HepG2 (cell line): Measurements from ENCODE around the gene MAT2A. TPM values are rescaled to one million over a fixed set of nuclear protein-coding genes. Genes with fewer than 3 reads are reported as not detected.
A peak's percentile ranks its signal among the peaks of the same experiment; 100 is the strongest.

Experiments
- CCDC6 ChIP-seq: sonication (generic); formaldehyde crosslinking; IDR thresholded peaks from 2 replicates; pipeline ENCODE4 v1.8.1; 2022; ENCODE audit warnings: mild to moderate bottlenecking, missing genetic modification reagents, moderate library complexity
- CEBPB ChIP-seq: IDR thresholded peaks from 2 replicates; pipeline ENCODE4 v1.6.1; 2011; ENCODE audit warnings: low read depth, low read length, improper control_type of control experiment, borderline replicate concordance
- EHMT2 ChIP-seq: fragments of 200-600 bp; sonication (generic); IDR thresholded peaks from 2 replicates; pipeline ENCODE4 v1.7.0; 2017; ENCODE audit warnings: antibody characterized with exemption, low read depth, low read length, borderline replicate concordance
- HNF4G ChIP-seq, 2 experiments: sonication (generic) in 1 of 2; formaldehyde crosslinking in 1 of 2; IDR thresholded peaks; 2 replicates each; pipeline versions ENCODE4 v1.4.0 to v1.6.1; 2011 to 2020; ENCODE audit warnings: borderline replicate concordance in 2 of 2, low read depth in 2 of 2, mild to moderate bottlenecking in 2 of 2, low read length in 1 of 2, missing genetic modification reagents in 1 of 2, moderate library complexity in 1 of 2
- KDM1A ChIP-seq: IDR thresholded peaks from 2 replicates; pipeline ENCODE4 v1.6.1; 2016; ENCODE audit warnings: missing compliant biosample characterization
- MAFF ChIP-seq: IDR thresholded peaks from 2 replicates; pipeline ENCODE4 v1.6.1; 2011; ENCODE audit warnings: low read depth, low read length, improper control_type of control experiment
- MAFG ChIP-seq: sonication (generic); formaldehyde crosslinking; IDR thresholded peaks from 2 replicates; pipeline ENCODE4 v1.5.1; 2020; ENCODE audit warnings: mild to moderate bottlenecking, missing genetic modification reagents
- POLR2A ChIP-seq, 2 experiments: IDR thresholded peaks; 2 replicates each; pipeline ENCODE4 v1.6.1; 2011; ENCODE audit warnings: low read depth in 2 of 2, low read length in 2 of 2, mild to moderate bottlenecking in 1 of 2, moderate library complexity in 1 of 2; ENCODE audit not compliant: insufficient read depth in 1 of 2
- SOX5 ChIP-seq: IDR thresholded peaks from 2 replicates; pipeline ENCODE4 v1.6.1; 2016; ENCODE audit warnings: borderline replicate concordance
- STAT5B ChIP-seq: sonication (generic); formaldehyde crosslinking; IDR thresholded peaks from 2 replicates; pipeline ENCODE4 v1.4.0; 2020; ENCODE audit warnings: missing genetic modification reagents
- THAP11 ChIP-seq: IDR thresholded peaks from 2 replicates; pipeline ENCODE4 v1.6.1; 2016; ENCODE audit warnings: missing biosample characterization, missing genetic modification reagents
- ZNF3 ChIP-seq: IDR thresholded peaks from 2 replicates; pipeline ENCODE4 v1.7.0; 2017; ENCODE audit warnings: inconsistent platforms
- ZNF33B ChIP-seq: sonication (generic); formaldehyde crosslinking; IDR thresholded peaks from 2 replicates; pipeline ENCODE4 v1.5.1; 2020; ENCODE audit warnings: mild to moderate bottlenecking, missing genetic modification reagents
- ZNF431 ChIP-seq: sonication (generic); formaldehyde crosslinking; IDR thresholded peaks from 2 replicates; pipeline ENCODE4 v1.9.0; 2022; ENCODE audit warnings: missing genetic modification reagents, low read depth, mild to moderate bottlenecking, borderline replicate concordance
- ZNF44 ChIP-seq: sonication (generic); formaldehyde crosslinking; IDR thresholded peaks from 2 replicates; pipeline ENCODE4 v1.5.1; 2020; ENCODE audit warnings: mild to moderate bottlenecking, missing genetic modification reagents
- ZNF446 ChIP-seq: sonication (generic); formaldehyde crosslinking; IDR thresholded peaks from 2 replicates; pipeline ENCODE4 v1.5.0; 2020; ENCODE audit warnings: mild to moderate bottlenecking, missing genetic modification reagents
- ZNF644 ChIP-seq: IDR thresholded peaks from 2 replicates; pipeline ENCODE4 v1.6.1; 2016; ENCODE audit warnings: low read depth
- polyA plus RNA-seq, 8 experiments: library from polyadenylated mRNA; depleted of rRNA in 3 of 8; stranded (reverse) in 7 of 8; unstranded in 1 of 8; fragments of >200 nt; fragmentation: Illumina TruSeq in 4 of 8; extraction: Trizol in 4 of 8; gene quantifications; 2 replicates each; pipeline versions ENCODE4 v1.2.1 to v1.2.3, GENCODE V29; 2011 to 2016; ENCODE audit warnings: low read depth in 4 of 8, missing spikeins in 1 of 8, mixed read lengths in 1 of 8; ENCODE audit not compliant: insufficient read depth in 1 of 8
- total RNA-seq, 5 experiments: library from RNA; depleted of rRNA; stranded (reverse); fragments of >200 nt; fragmentation: Illumina TruSeq; extraction: Trizol; gene quantifications; 2 replicates each; pipeline ENCODE4 v1.2.3, GENCODE V29; 2016; ENCODE audit warnings: low read depth in 1 of 5
- TF ChIP-seq, protein P1 (sequence below): sonication (generic); formaldehyde crosslinking; IDR thresholded peaks from 2 replicates; pipeline ENCODE4 v1.4.0; 2020; ENCODE audit warnings: missing genetic modification reagents
- TF ChIP-seq, protein P2 (sequence below): IDR thresholded peaks from 2 replicates; pipeline ENCODE4 v1.6.1; 2016; ENCODE audit warnings: missing compliant biosample characterization, missing genetic modification reagents, borderline replicate concordance
- TF ChIP-seq, protein P3 (sequence below): IDR thresholded peaks from 2 replicates; pipeline ENCODE4 v1.4.0; 2020; ENCODE audit warnings: mild to moderate bottlenecking, missing genetic modification reagents
- TF ChIP-seq, protein P4 (sequence below): sonication (generic); formaldehyde crosslinking; IDR thresholded peaks from 2 replicates; pipeline ENCODE4 v1.5.0; 2020; ENCODE audit warnings: missing genetic modification reagents
- TF ChIP-seq, protein P5 (sequence below): sonication (generic); formaldehyde crosslinking; IDR thresholded peaks from 2 replicates; pipeline ENCODE4 v1.5.1; 2020; ENCODE audit warnings: missing genetic modification reagents, mild to moderate bottlenecking, borderline replicate concordance

MAT2A gene
- total and polyA plus RNA-seq, 2 of the 13 experiments (the other 11 are each of a cell fraction or from before 2014, with no cell fraction given), result 155 to 331 TPM

DNA sequence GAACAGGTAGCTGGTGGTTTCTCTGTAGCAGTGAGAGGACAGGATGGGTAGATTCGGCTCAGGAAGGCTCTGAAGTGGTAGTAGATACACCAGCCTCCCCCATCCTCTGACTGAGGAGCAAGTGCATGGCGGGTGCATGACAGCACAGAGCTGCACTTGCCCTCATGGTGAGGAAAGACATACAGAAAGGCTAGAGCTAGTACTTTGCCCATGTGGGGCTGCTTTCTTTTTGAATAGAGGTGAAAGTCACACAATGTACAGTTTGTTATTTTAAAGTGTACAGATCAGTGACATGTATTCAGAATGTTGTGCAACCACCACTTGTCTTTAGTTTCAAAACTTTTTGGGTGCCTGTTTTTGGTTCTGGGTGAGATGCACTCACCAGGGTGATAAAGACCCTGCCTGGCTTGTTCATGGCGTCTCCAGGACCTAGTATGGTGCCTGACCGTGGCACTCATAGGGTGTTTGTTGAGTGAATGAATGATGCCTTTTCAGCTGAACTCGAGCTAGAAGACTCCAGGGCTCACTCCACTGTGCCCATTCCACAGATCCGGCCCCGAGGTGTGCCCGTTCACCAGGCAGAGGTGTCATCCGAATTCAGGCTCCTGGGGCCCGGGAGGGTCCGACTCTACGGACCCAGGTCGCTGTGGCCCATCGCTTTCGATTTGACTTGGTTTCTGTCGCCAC lies 44.8 kb downstream of the MAT2A start (continued):
- TF ChIP-seq THAP11 (CRISPR knock-in tag) (no peak), STAT5B (CRISPR knock-in tag) (no peak), CCDC6 (CRISPR knock-in tag) (no peak), EHMT2 (no peak), MAFF (no peak), ZNF33B (CRISPR knock-in tag) (peak; percentile 43; the same call in 1 of the 2 replicates), SOX5 (CRISPR knock-in tag) (0 out of 2 replicates have a peak, but pooled peaks have one; percentile 48), ZNF431 (no peak), KDM1A (CRISPR knock-in tag) (peak; percentile 82), ZNF446 (CRISPR knock-in tag) (peak; percentile 75), ZNF44 (CRISPR knock-in tag) (peak; percentile 47; the same call in 1 of the 2 replicates), ZNF644 (CRISPR knock-in tag) (0 out of 2 replicates have a peak, but pooled peaks have one; percentile 49), ZNF3 (peak; percentile 99), HNF4G (IDR thresholded peaks at IDR 0.05; ENCODE audit: borderline replicate concordance, low read depth, low read length) (peak; percentile 36; the same call in 1 of the 2 replicates), HNF4G (CRISPR knock-in tag; IDR thresholded peaks at IDR 0.05; ENCODE audit: borderline replicate concordance, low read depth) (no peak), MAFG (CRISPR knock-in tag) (0 out of 2 replicates have a peak, but pooled peaks have one; percentile 23), POLR2A (IDR thresholded peaks at IDR 0.05; ENCODE audit: insufficient read depth in 1 of 2, low read depth in 2 of 2, low read length in 2 of 2) (peak; percentile 16 to 52; a peak in 3 of 4 replicates), CEBPB (peak; percentile 93)
- TF ChIP-seq, protein P1, sequence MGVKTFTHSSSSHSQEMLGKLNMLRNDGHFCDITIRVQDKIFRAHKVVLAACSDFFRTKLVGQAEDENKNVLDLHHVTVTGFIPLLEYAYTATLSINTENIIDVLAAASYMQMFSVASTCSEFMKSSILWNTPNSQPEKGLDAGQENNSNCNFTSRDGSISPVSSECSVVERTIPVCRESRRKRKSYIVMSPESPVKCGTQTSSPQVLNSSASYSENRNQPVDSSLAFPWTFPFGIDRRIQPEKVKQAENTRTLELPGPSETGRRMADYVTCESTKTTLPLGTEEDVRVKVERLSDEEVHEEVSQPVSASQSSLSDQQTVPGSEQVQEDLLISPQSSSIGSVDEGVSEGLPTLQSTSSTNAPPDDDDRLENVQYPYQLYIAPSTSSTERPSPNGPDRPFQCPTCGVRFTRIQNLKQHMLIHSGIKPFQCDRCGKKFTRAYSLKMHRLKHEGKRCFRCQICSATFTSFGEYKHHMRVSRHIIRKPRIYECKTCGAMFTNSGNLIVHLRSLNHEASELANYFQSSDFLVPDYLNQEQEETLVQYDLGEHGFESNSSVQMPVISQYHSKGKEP (CRISPR knock-in tag), result no peak
- TF ChIP-seq, protein P2, sequence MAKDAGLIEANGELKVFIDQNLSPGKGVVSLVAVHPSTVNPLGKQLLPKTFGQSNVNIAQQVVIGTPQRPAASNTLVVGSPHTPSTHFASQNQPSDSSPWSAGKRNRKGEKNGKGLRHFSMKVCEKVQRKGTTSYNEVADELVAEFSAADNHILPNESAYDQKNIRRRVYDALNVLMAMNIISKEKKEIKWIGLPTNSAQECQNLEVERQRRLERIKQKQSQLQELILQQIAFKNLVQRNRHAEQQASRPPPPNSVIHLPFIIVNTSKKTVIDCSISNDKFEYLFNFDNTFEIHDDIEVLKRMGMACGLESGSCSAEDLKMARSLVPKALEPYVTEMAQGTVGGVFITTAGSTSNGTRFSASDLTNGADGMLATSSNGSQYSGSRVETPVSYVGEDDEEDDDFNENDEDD (CRISPR knock-in tag), result 0 out of 2 replicates have a peak, but pooled peaks have one; percentile 31
- TF ChIP-seq, protein P3, sequence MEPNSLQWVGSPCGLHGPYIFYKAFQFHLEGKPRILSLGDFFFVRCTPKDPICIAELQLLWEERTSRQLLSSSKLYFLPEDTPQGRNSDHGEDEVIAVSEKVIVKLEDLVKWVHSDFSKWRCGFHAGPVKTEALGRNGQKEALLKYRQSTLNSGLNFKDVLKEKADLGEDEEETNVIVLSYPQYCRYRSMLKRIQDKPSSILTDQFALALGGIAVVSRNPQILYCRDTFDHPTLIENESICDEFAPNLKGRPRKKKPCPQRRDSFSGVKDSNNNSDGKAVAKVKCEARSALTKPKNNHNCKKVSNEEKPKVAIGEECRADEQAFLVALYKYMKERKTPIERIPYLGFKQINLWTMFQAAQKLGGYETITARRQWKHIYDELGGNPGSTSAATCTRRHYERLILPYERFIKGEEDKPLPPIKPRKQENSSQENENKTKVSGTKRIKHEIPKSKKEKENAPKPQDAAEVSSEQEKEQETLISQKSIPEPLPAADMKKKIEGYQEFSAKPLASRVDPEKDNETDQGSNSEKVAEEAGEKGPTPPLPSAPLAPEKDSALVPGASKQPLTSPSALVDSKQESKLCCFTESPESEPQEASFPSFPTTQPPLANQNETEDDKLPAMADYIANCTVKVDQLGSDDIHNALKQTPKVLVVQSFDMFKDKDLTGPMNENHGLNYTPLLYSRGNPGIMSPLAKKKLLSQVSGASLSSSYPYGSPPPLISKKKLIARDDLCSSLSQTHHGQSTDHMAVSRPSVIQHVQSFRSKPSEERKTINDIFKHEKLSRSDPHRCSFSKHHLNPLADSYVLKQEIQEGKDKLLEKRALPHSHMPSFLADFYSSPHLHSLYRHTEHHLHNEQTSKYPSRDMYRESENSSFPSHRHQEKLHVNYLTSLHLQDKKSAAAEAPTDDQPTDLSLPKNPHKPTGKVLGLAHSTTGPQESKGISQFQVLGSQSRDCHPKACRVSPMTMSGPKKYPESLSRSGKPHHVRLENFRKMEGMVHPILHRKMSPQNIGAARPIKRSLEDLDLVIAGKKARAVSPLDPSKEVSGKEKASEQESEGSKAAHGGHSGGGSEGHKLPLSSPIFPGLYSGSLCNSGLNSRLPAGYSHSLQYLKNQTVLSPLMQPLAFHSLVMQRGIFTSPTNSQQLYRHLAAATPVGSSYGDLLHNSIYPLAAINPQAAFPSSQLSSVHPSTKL (CRISPR knock-in tag), result peak; percentile 22; the same call in 1 of the 2 replicates
- TF ChIP-seq, protein P4, sequence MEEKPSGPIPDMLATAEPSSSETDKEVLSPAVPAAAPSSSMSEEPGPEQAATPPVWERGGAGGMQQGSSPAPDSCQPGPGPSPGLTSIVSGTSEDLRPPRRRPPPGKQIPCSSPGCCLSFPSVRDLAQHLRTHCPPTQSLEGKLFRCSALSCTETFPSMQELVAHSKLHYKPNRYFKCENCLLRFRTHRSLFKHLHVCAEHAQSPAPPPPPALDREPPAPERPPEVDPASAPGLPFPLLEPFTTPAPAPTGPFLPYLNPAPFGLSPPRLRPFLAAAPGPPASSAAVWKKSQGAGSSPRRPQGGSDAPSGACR (CRISPR knock-in tag), result no peak
- TF ChIP-seq, protein P5, sequence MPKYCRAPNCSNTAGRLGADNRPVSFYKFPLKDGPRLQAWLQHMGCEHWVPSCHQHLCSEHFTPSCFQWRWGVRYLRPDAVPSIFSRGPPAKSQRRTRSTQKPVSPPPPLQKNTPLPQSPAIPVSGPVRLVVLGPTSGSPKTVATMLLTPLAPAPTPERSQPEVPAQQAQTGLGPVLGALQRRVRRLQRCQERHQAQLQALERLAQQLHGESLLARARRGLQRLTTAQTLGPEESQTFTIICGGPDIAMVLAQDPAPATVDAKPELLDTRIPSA (CRISPR knock-in tag), result 0 out of 2 replicates have a peak, but pooled peaks have one; percentile 56
